Esophagus squamous epithelium (tissue), 5 donors: ENCODE results near the gene CYP26B1. TPM values are rescaled to one million over a fixed set of nuclear protein-coding genes. Genes with fewer than 3 reads are reported as not detected.

Source experiments
- DNase-seq: peaks from one replicate; lab custom pipeline; 2025; lab: John Stamatoyannopoulos, UW
- H3K27ac ChIP-seq, 4 donors: fragments of 200-600 bp; sonication (generic); one replicate each; pipeline ENCODE4 v1.5.1; 2016 to 2019; ENCODE audit warnings: mild to moderate bottlenecking in 1 of 4
- H3K27me3 ChIP-seq, 4 donors: fragments of 200-600 bp; sonication (generic); 1 replicate in 3 of 4; 2 replicates in 1 of 4; pipeline versions ENCODE4 v1.5.1 to v1.6.0; 2017 to 2021; ENCODE audit warnings: antibody characterized with exemption in 1 of 4
- H3K36me3 ChIP-seq, 3 donors: fragments of 200-600 bp; sonication (generic); one replicate each; pipeline ENCODE4 v1.5.1; 2016 to 2019
- H3K4me1 ChIP-seq, 3 donors: fragments of 200-600 bp; sonication (generic); one replicate each; pipeline ENCODE4 v1.5.1; 2017 to 2019
- H3K4me3 ChIP-seq, 4 donors: fragments of 200-600 bp; sonication (generic); 1 replicate in 3 of 4; 2 replicates in 1 of 4; pipeline ENCODE4 v1.5.1; 2016 to 2019; ENCODE audit warnings: mild to moderate bottlenecking in 2 of 4, moderate library complexity in 1 of 4
- H3K9me3 ChIP-seq, 3 donors: fragments of 200-600 bp; sonication (generic); one replicate each; pipeline ENCODE4 v1.5.1; 2016 to 2019
- CTCF ChIP-seq, 6 experiments: fragments of 450-650 bp in 4 of 6; fragments of 200-600 bp in 2 of 6; sonication (generic) in 2 of 6; IDR thresholded peaks; one replicate each; pipeline ENCODE4 v1.5.1; 2016 to 2019; ENCODE audit warnings: antibody characterized with exemption in 6 of 6, mild to moderate bottlenecking in 4 of 6, moderate library complexity in 4 of 6
- POLR2A ChIP-seq, 4 donors: fragments of 450-650 bp; IDR thresholded peaks; one replicate each; pipeline ENCODE4 v1.6.1; 2017; ENCODE audit warnings: antibody characterized with exemption in 4 of 4, mild to moderate bottlenecking in 4 of 4, moderate library complexity in 3 of 4
- WGBS, 2 donors: methylation state at CpG; one replicate each; pipeline ENCODE4 v1.1.5; 2018; 5-methylcytosine and 5-hydroxymethylcytosine counted together
- intact Hi-C: fragments of 100-400 bp; cut with DNase I; formaldehyde crosslinking; loops from one replicate; pipeline ENCODE4 v1.15.0; 2022
- total RNA-seq, 4 donors: library from RNA; depleted of rRNA; stranded (reverse); fragments of >200 nt; gene quantifications; one replicate each; pipeline ENCODE4 v1.1.0, GENCODE V29; 2016
- donor health status: DM: yes; HTN: yes; CAD: no.

Gene CYP26B1
- total RNA-seq, 4 donors from 2014 or later = 0.62 to 6.7 (median 1.3) TPM

- WGBS, 2 donors = 56 to 76% methylated on average over 3 of the region's 24 CpGs
- H3K4me3 ChIP-seq = no peak overlapping the region
- no peak for TF ChIP-seq POLR2A (IDR thresholded peaks at IDR 0.05)
- no peak for TF ChIP-seq CTCF (IDR thresholded peaks at IDR 0.05)
- H3K36me3 ChIP-seq = peaks cover 0 to 20% (median 0%) of the 10 kb centered on the region in 3 donors
- no peak for DNase-seq
- peaks cover 8 to 39% (median 21%) of the 10 kb centered on the region in 3 donors for H3K4me1 ChIP-seq
- no peaks in the 10 kb centered on the region for H3K9me3 ChIP-seq
- H3K27ac ChIP-seq = no peak overlapping the region
- peaks cover 0 to 15% (median 0%) of the 10 kb centered on the region in 4 donors for H3K27me3 ChIP-seq
- intact Hi-C loops = no loop called here
Observed at GRCh38 chr2:72138011-72138881, 9.4 kb downstream of the CYP26B1 start.

GRCh38 chr2:72137498-72138010, 10.1 kb downstream of the CYP26B1 start:
- intact Hi-C loops = no loop called here
- WGBS, 2 donors = 27% methylated on average over 3 of the region's 10 CpGs; no CpG with 5 or more reads in 1 of the 2 donors
- peaks cover 0 to 8% (median 0%) of the 10 kb centered on the region in 4 donors for H3K27me3 ChIP-seq
- peaks cover 0 to 27% (median 0%) of the 10 kb centered on the region in 3 donors for H3K36me3 ChIP-seq
- DNase-seq = no peak
- no peaks in the 10 kb centered on the region for H3K9me3 ChIP-seq
- TF ChIP-seq CTCF (IDR thresholded peaks at IDR 0.05) = peak; percentile 57 to 92 (median 80)
- no peak for TF ChIP-seq POLR2A (IDR thresholded peaks at IDR 0.05)
- H3K27ac ChIP-seq = no peak overlapping the region
- H3K4me3 ChIP-seq = no peak overlapping the region
- H3K4me1 ChIP-seq = peaks cover 3 to 32% (median 14%) of the 10 kb centered on the region in 3 donors

- intact Hi-C loops = no loop called here
- H3K4me3 ChIP-seq = no peak overlapping the region
- peaks cover 0 to 29% (median 0%) of the 10 kb centered on the region in 3 donors for H3K36me3 ChIP-seq
- 54 to 69% methylated on average over 5 of the region's 7 CpGs for WGBS, 2 donors
- H3K27ac ChIP-seq = no peak overlapping the region
- H3K9me3 ChIP-seq = no peaks in the 10 kb centered on the region
- peaks cover 0 to 3% (median 0%) of the 10 kb centered on the region in 4 donors for H3K27me3 ChIP-seq
- TF ChIP-seq CTCF (IDR thresholded peaks at IDR 0.05) (no peak), POLR2A (IDR thresholded peaks at IDR 0.05) (no peak)
- no peak for DNase-seq
- peaks cover 0 to 26% (median 11%) of the 10 kb centered on the region in 3 donors for H3K4me1 ChIP-seq
Observed at GRCh38 chr2:72136933-72137497, 10.6 kb downstream of the CYP26B1 start.

- TF ChIP-seq POLR2A (IDR thresholded peaks at IDR 0.05) = no peak
- TF ChIP-seq CTCF (IDR thresholded peaks at IDR 0.05) = no peak
- no peak overlapping the region for H3K27ac ChIP-seq
- WGBS, 2 donors = 74% methylated on average over 7 to 9 of the region's 10 CpGs
- peaks cover 0 to 30% (median 11%) of the 10 kb centered on the region in 3 donors for H3K4me1 ChIP-seq
- H3K27me3 ChIP-seq = peaks cover 0 to 3% (median 0%) of the 10 kb centered on the region in 4 donors
- DNase-seq = no peak
- H3K4me3 ChIP-seq = no peak overlapping the region
- no peaks in the 10 kb centered on the region for H3K9me3 ChIP-seq
- peaks cover 0 to 29% (median 0%) of the 10 kb centered on the region in 3 donors for H3K36me3 ChIP-seq
- intact Hi-C loops = no loop called here
Observed at GRCh38 chr2:72136331-72136730, 11.3 kb downstream of the CYP26B1 start.
